K562 (cell line): ENCODE data around the gene IDH2. TPM values are rescaled to one million over a fixed set of nuclear protein-coding genes. Genes with fewer than 3 reads are reported as not detected.

Source experiments
- ASH1L ChIP-seq: fragments of 450-650 bp; IDR thresholded peaks from 2 replicates; pipeline ENCODE4 v1.6.1; 2018; ENCODE audit warnings: borderline replicate concordance, mild to moderate bottlenecking, low read depth; ENCODE audit not compliant: partially characterized antibody
- CHAMP1 ChIP-seq: fragments of 450-650 bp; IDR thresholded peaks from 2 replicates; pipeline ENCODE4 v1.6.1; 2016; ENCODE audit warnings: mild to moderate bottlenecking
- CHCHD3 ChIP-seq: fragments of 250-450 bp; sonication (Bioruptor Pico); IDR thresholded peaks from 2 replicates; pipeline ENCODE4 v2.1.2; 2022; ENCODE audit warnings: mild to moderate bottlenecking
- CREB1 ChIP-seq, 2 experiments: sonication (generic) in 1 of 2; formaldehyde crosslinking in 1 of 2; IDR thresholded peaks; 2 replicates each; pipeline versions ENCODE4 v1.6.1 to v1.8.0; 2012 to 2022; ENCODE audit warnings: inconsistent platforms in 1 of 2, mild to moderate bottlenecking in 1 of 2, missing genetic modification reagents in 1 of 2, moderate library complexity in 1 of 2
- CXXC5 ChIP-seq: fragments of 250-450 bp; sonication (Bioruptor Pico); IDR thresholded peaks from 2 replicates; pipeline ENCODE4 v1.8.0; 2022; ENCODE audit warnings: inconsistent platforms, mild to moderate bottlenecking, moderate library complexity
- HNRNPLL ChIP-seq: fragments of 200-400 bp; formaldehyde crosslinking; IDR thresholded peaks from 2 replicates; pipeline ENCODE4 v1.6.1; 2017; ENCODE audit warnings: low read length, low read depth, mild to moderate bottlenecking; ENCODE audit not compliant: poor library complexity, severe bottlenecking
- IRF9 ChIP-seq: fragments of 450-650 bp; IDR thresholded peaks from 2 replicates; pipeline ENCODE4 v1.6.1; 2016; ENCODE audit warnings: missing biosample characterization, missing genetic modification characterization
- KAT7 ChIP-seq: sonication (generic); formaldehyde crosslinking; IDR thresholded peaks from 2 replicates; pipeline ENCODE4 v1.8.0; 2022; ENCODE audit warnings: missing genetic modification reagents, mild to moderate bottlenecking, borderline replicate concordance
- KDM1A ChIP-seq, 2 experiments: fragments of 450-650 bp; IDR thresholded peaks; 2 replicates each; pipeline ENCODE4 v1.6.1; 2016; ENCODE audit warnings: mild to moderate bottlenecking in 2 of 2
- MTA3 ChIP-seq: fragments of 450-650 bp; formaldehyde crosslinking; IDR thresholded peaks from 2 replicates; pipeline ENCODE4 v1.6.1; 2017; ENCODE audit warnings: mild to moderate bottlenecking, borderline replicate concordance
- PTRF ChIP-seq: fragments of 450-650 bp; IDR thresholded peaks from 2 replicates; pipeline ENCODE4 v1.6.1; 2016; ENCODE audit warnings: mild to moderate bottlenecking, missing genetic modification characterization, missing compliant biosample characterization
- PURB ChIP-seq: sonication (generic); formaldehyde crosslinking; IDR thresholded peaks from 2 replicates; pipeline ENCODE4 v1.9.0; 2021; ENCODE audit warnings: low read depth, mild to moderate bottlenecking, missing genetic modification reagents
- RCOR1 ChIP-seq, 2 experiments: IDR thresholded peaks; 2 replicates each; pipeline ENCODE4 v1.6.1; 2012; ENCODE audit warnings: low read depth in 2 of 2, low read length in 2 of 2, borderline replicate concordance in 1 of 2, improper control_type of control experiment in 1 of 2
- ZKSCAN8 ChIP-seq: fragments of 200-800 bp; sonication (Bioruptor generic); IDR thresholded peaks from 2 replicates; pipeline ENCODE4 v1.6.1; 2016; ENCODE audit warnings: missing genetic modification characterization, missing compliant biosample characterization
- ZNF143 ChIP-seq: sonication (generic); formaldehyde crosslinking; IDR thresholded peaks from 2 replicates; pipeline ENCODE4 v1.9.0; 2022; ENCODE audit warnings: mild to moderate bottlenecking, missing genetic modification reagents
- ZNF197 ChIP-seq: fragments of 200-800 bp; sonication (Bioruptor generic); IDR thresholded peaks from 2 replicates; pipeline ENCODE4 v1.6.1; 2016; ENCODE audit warnings: low read depth, missing genetic modification characterization, missing compliant biosample characterization
- ZNF79 ChIP-seq: fragments of 250-450 bp; sonication (Bioruptor Pico); IDR thresholded peaks from 2 replicates; pipeline ENCODE4 v1.4.0; 2020; ENCODE audit warnings: low read depth, mild to moderate bottlenecking, moderate library complexity
- ZSCAN32 ChIP-seq: fragments of 450-650 bp; formaldehyde crosslinking; IDR thresholded peaks from 2 replicates; pipeline ENCODE4 v1.4.0; 2020; ENCODE audit warnings: mild to moderate bottlenecking, moderate library complexity
- polyA plus RNA-seq, 8 experiments: library from polyadenylated mRNA; depleted of rRNA in 4 of 8; stranded (reverse) in 5 of 8; unstranded in 3 of 8; fragments of >200 nt; fragmentation: Nextera tagmentation in 2 of 8; fragmentation: Illumina TruSeq in 1 of 8; extraction: Ambion mirVana in 2 of 8; extraction: Trizol in 1 of 8; gene quantifications; 2 replicates each; pipeline versions ENCODE4 v1.2.1 to v1.2.3, GENCODE V29; 2011 to 2014; ENCODE audit warnings: inconsistent platforms in 1 of 8, missing spikeins in 1 of 8
- total RNA-seq, 7 experiments: library from RNA; depleted of rRNA in 6 of 7; stranded (reverse); fragments of >200 nt in 6 of 7; fragmentation: Illumina TruSeq in 2 of 7; extraction: Trizol in 2 of 7; gene quantifications; 2 replicates each; pipeline versions ENCODE4 v1.2.1 to v1.2.3, GENCODE V29; 2011 to 2021; ENCODE audit warnings: low replicate concordance in 1 of 7
- TF ChIP-seq, protein P1 (sequence below): IDR thresholded peaks from 2 replicates; pipeline ENCODE4 v1.6.1; 2011; ENCODE audit warnings: borderline replicate concordance, low read depth, mild to moderate bottlenecking, moderate library complexity, low read length; ENCODE audit not compliant: insufficient read depth, poor library complexity, severe bottlenecking
- TF ChIP-seq, protein P2 (sequence below): fragments of 250-450 bp; sonication (Bioruptor Pico); IDR thresholded peaks from 2 replicates; pipeline ENCODE4 v1.5.1; 2021; ENCODE audit warnings: mild to moderate bottlenecking

The IDH2 gene
- total and polyA plus RNA-seq, 9 of the 15 experiments (the other 6 are each of a cell fraction or from before 2014, with no cell fraction given) = 0.70 to 99.9 (median 59.2) TPM

DNA sequence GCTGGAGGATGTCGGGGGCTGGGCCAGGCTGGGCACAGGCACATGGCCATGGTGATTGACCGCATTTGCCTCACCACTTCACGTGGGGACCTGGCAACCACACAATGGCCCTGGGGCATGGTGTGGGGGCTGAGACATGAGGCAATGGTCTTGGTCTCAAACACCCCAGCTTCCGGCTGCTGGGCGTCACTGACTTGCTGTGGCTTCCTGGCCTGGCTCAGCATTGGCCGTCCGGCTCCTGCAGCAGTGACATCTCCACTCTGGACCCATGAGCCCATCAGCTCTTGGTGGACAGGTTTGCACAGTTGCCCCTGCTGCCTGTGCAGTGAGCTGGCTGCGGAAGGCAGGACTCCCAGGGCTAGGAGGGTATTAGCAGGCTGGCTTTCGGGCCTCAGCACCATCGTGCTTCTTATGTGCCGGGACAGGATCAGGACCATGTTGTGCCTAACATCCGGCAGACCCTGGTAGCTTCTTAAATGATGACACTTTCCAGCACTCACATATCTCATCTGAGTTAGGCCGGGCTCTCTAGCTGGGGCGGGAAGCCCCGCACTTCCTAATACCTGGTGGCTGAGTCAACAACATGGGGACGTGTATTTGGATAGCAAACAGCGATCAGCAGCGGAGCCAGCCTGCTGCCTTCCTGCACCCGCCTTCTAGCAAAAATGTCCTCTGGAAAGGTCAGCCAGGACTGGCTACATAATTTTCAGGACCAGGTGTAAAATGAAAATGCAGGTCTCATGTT, 67.0 kb downstream of the IDH2 start (continued):
- no peak for TF ChIP-seq PURB (CRISPR knock-in tag)
- TF ChIP-seq CXXC5 = peak; percentile 26; the same call in 1 of the 2 replicates
- TF ChIP-seq KDM1A (IDR thresholded peaks at IDR 0.05) = no peak
- no peak for TF ChIP-seq MTA3
- TF ChIP-seq, protein P1, sequence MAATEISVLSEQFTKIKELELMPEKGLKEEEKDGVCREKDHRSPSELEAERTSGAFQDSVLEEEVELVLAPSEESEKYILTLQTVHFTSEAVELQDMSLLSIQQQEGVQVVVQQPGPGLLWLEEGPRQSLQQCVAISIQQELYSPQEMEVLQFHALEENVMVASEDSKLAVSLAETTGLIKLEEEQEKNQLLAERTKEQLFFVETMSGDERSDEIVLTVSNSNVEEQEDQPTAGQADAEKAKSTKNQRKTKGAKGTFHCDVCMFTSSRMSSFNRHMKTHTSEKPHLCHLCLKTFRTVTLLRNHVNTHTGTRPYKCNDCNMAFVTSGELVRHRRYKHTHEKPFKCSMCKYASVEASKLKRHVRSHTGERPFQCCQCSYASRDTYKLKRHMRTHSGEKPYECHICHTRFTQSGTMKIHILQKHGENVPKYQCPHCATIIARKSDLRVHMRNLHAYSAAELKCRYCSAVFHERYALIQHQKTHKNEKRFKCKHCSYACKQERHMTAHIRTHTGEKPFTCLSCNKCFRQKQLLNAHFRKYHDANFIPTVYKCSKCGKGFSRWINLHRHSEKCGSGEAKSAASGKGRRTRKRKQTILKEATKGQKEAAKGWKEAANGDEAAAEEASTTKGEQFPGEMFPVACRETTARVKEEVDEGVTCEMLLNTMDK = no peak
- no peak for TF ChIP-seq PTRF (tag)
- TF ChIP-seq CHCHD3 = no peak
- TF ChIP-seq CREB1 (IDR thresholded peaks at IDR 0.05) = no peak
- TF ChIP-seq CREB1 (CRISPR knock-in tag; IDR thresholded peaks at IDR 0.05) = no peak
- no peak for TF ChIP-seq ZKSCAN8
- TF ChIP-seq, protein P2, sequence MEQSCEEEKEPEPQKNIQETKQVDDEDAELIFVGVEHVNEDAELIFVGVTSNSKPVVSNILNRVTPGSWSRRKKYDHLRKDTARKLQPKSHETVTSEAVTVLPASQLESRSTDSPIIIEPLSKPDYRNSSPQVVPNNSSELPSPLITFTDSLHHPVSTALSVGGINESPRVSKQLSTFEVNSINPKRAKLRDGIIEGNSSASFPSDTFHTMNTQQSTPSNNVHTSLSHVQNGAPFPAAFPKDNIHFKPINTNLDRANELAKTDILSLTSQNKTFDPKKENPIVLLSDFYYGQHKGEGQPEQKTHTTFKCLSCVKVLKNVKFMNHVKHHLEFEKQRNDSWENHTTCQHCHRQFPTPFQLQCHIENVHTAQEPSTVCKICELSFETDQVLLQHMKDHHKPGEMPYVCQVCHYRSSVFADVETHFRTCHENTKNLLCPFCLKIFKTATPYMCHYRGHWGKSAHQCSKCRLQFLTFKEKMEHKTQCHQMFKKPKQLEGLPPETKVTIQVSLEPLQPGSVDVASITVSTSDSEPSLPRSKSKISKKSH (CRISPR knock-in tag) = no peak
- TF ChIP-seq HNRNPLL = no peak
- TF ChIP-seq IRF9 (tag) = no peak
- TF ChIP-seq RCOR1 (IDR thresholded peaks at IDR 0.05; ENCODE audit: borderline replicate concordance in 1 of 2, low read depth in 2 of 2, low read length in 2 of 2) = no peak
- TF ChIP-seq ASH1L = no peak
- 0 out of 2 replicates have a peak, but pooled peaks have one; percentile 55 for TF ChIP-seq KAT7 (CRISPR knock-in tag)
- no peak for TF ChIP-seq ZNF143 (CRISPR knock-in tag)
- no peak for TF ChIP-seq CHAMP1
- TF ChIP-seq ZNF79 (CRISPR knock-in tag) = no peak
- TF ChIP-seq ZNF197 (CRISPR knock-in tag) = no peak
- no peak for TF ChIP-seq ZSCAN32 (CRISPR knock-in tag)
